Upper lobe of left lung (tissue), 4 donors: Measurements from ENCODE around the gene HSPB8.

Experiments
- CTCF ChIP-seq, 6 experiments: fragments of 450-650 bp in 4 of 6; fragments of 200-600 bp in 2 of 6; sonication (generic) in 2 of 6; IDR thresholded peaks; one replicate each; pipeline ENCODE4 v1.5.1; 2016 to 2019; ENCODE audit warnings: antibody characterized with exemption in 6 of 6
- POLR2A ChIP-seq, 4 donors: fragments of 450-650 bp; IDR thresholded peaks; one replicate each; pipeline ENCODE4 v1.5.1; 2016 to 2017; ENCODE audit warnings: antibody characterized with exemption in 4 of 4, mild to moderate bottlenecking in 2 of 4

GRCh38 chr12:119206348-119207062, 27.8 kb downstream of the HSPB8 start:
- TF ChIP-seq CTCF (IDR thresholded peaks at IDR 0.05) (no peak), POLR2A (IDR thresholded peaks at IDR 0.05) (no peak)
